B cell (primary cell): Measurements from ENCODE around the gene SPHK2.

Source experiments
- EZH2 ChIP-seq: IDR thresholded peaks from 2 replicates; pipeline ENCODE4 v1.6.1; 2012; ENCODE audit warnings: borderline replicate concordance, low read depth, mild to moderate bottlenecking, moderate library complexity, low read length; ENCODE audit not compliant: insufficient read depth, poor library complexity, severe bottlenecking
- TF ChIP-seq, protein P1 (sequence below): fragments of 200-600 bp; IDR thresholded peaks from one replicate; pipeline ENCODE4 v1.8.0; 2022; ENCODE audit warnings: antibody characterized with exemption, mild to moderate bottlenecking

DNA sequence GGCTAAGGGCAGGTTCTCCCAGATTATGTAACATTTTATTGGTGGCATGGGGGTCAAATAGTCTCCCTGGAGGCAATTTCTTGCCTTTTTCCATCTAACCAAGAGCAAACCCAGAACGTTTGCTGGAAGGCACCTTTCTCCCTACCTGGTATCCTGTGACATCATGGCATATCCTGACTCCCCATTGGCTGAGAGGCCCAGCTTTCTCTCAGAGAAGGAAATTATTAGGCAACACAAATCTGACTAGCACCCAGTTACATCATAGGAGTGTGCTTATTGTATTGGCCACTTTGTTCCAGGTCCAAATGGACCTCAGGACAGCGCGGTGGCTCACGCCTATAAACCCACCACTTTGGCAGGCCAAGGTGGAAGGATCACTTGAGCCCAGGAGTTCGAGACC is 40.5 kb downstream of the SPHK2 start:
- TF ChIP-seq, protein P1, sequence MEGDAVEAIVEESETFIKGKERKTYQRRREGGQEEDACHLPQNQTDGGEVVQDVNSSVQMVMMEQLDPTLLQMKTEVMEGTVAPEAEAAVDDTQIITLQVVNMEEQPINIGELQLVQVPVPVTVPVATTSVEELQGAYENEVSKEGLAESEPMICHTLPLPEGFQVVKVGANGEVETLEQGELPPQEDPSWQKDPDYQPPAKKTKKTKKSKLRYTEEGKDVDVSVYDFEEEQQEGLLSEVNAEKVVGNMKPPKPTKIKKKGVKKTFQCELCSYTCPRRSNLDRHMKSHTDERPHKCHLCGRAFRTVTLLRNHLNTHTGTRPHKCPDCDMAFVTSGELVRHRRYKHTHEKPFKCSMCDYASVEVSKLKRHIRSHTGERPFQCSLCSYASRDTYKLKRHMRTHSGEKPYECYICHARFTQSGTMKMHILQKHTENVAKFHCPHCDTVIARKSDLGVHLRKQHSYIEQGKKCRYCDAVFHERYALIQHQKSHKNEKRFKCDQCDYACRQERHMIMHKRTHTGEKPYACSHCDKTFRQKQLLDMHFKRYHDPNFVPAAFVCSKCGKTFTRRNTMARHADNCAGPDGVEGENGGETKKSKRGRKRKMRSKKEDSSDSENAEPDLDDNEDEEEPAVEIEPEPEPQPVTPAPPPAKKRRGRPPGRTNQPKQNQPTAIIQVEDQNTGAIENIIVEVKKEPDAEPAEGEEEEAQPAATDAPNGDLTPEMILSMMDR: no peak
- TF ChIP-seq EZH2: no peak
